Esophagus squamous epithelium (tissue), 5 donors: Measurements from ENCODE around the gene ACSL4. TPM values are rescaled to one million over a fixed set of nuclear protein-coding genes. Genes with fewer than 3 reads are reported as not detected.
A peak's percentile ranks its signal among the peaks of the same experiment; 100 is the strongest.

Experiments
- DNase-seq: peaks from one replicate; lab custom pipeline; 2025; lab: John Stamatoyannopoulos, UW
- H3K27ac ChIP-seq, 4 donors: fragments of 200-600 bp; sonication (generic); one replicate each; pipeline ENCODE4 v1.5.1; 2016 to 2019; ENCODE audit warnings: mild to moderate bottlenecking in 1 of 4
- H3K27me3 ChIP-seq, 4 donors: fragments of 200-600 bp; sonication (generic); 1 replicate in 3 of 4; 2 replicates in 1 of 4; pipeline versions ENCODE4 v1.5.1 to v1.6.0; 2017 to 2021; ENCODE audit warnings: antibody characterized with exemption in 1 of 4
- H3K36me3 ChIP-seq, 3 donors: fragments of 200-600 bp; sonication (generic); one replicate each; pipeline ENCODE4 v1.5.1; 2016 to 2019
- H3K4me1 ChIP-seq, 3 donors: fragments of 200-600 bp; sonication (generic); one replicate each; pipeline ENCODE4 v1.5.1; 2017 to 2019
- H3K4me3 ChIP-seq, 4 donors: fragments of 200-600 bp; sonication (generic); 1 replicate in 3 of 4; 2 replicates in 1 of 4; pipeline ENCODE4 v1.5.1; 2016 to 2019; ENCODE audit warnings: mild to moderate bottlenecking in 2 of 4, moderate library complexity in 1 of 4
- H3K9me3 ChIP-seq, 3 donors: fragments of 200-600 bp; sonication (generic); one replicate each; pipeline ENCODE4 v1.5.1; 2016 to 2019
- POLR2A ChIP-seq, 4 donors: fragments of 450-650 bp; IDR thresholded peaks; one replicate each; pipeline ENCODE4 v1.6.1; 2017; ENCODE audit warnings: antibody characterized with exemption in 4 of 4, mild to moderate bottlenecking in 4 of 4, moderate library complexity in 3 of 4
- WGBS, 2 donors: methylation state at CpG; one replicate each; pipeline ENCODE4 v1.1.5; 2018; 5-methylcytosine and 5-hydroxymethylcytosine counted together
- intact Hi-C: fragments of 100-400 bp; cut with DNase I; formaldehyde crosslinking; loops from one replicate; pipeline ENCODE4 v1.15.0; 2022
- total RNA-seq, 4 donors: library from RNA; depleted of rRNA; stranded (reverse); fragments of >200 nt; gene quantifications; one replicate each; pipeline ENCODE4 v1.1.0, GENCODE V29; 2016
- TF ChIP-seq, protein P1 (sequence below), 6 experiments: fragments of 450-650 bp in 4 of 6; fragments of 200-600 bp in 2 of 6; sonication (generic) in 2 of 6; IDR thresholded peaks; one replicate each; pipeline ENCODE4 v1.5.1; 2016 to 2019; ENCODE audit warnings: antibody characterized with exemption in 6 of 6, mild to moderate bottlenecking in 4 of 6, moderate library complexity in 4 of 6
- donor health status: DM: yes; HTN: yes; CAD: no.

The ACSL4 gene
- total RNA-seq, 4 donors from 2014 or later: 11.6 to 48.1 (median 33.4) TPM

DNA sequence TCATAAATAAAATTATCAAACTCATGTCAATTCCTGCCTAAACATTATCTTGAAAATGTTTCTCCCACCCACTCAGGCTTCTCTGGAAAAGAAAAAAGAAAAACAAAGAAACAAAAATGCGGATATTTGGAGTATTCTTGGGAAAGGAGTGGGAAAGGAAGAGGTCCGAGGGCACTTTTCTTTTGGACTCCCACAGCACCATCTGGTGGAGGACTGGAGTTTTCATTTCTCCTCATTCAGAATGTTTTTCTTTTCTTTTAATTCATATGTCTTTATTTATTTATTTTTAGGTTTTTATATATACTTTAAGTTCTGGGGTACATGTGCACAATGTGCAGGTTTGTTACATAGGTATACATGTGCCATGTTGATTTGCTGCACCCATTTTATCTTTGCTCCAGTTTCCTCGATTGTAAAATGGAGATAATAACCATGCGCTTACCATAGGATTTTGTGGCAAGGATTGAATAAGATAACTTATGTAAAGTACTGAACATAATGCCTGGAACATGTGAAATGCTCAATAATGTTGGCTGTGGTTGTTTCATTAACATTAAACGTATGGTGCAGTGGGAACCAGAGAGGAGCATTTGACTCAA is 100.1 kb downstream of the ACSL4 start:
- DNase-seq: no peak
- Histone ChIP-seq H3K4me1 (no peaks in the 10 kb centered on the region), H3K27me3 (no peaks in the 10 kb centered on the region), H3K27ac (no peak overlapping the region), H3K4me3 (no peak overlapping the region), H3K36me3 (no peaks in the 10 kb centered on the region), H3K9me3 (no peaks in the 10 kb centered on the region)
- 40 to 45% methylated on average over 5 of the region's 5 CpGs for WGBS, 2 donors
- no peak for TF ChIP-seq POLR2A (IDR thresholded peaks at IDR 0.05)
- TF ChIP-seq, protein P1, sequence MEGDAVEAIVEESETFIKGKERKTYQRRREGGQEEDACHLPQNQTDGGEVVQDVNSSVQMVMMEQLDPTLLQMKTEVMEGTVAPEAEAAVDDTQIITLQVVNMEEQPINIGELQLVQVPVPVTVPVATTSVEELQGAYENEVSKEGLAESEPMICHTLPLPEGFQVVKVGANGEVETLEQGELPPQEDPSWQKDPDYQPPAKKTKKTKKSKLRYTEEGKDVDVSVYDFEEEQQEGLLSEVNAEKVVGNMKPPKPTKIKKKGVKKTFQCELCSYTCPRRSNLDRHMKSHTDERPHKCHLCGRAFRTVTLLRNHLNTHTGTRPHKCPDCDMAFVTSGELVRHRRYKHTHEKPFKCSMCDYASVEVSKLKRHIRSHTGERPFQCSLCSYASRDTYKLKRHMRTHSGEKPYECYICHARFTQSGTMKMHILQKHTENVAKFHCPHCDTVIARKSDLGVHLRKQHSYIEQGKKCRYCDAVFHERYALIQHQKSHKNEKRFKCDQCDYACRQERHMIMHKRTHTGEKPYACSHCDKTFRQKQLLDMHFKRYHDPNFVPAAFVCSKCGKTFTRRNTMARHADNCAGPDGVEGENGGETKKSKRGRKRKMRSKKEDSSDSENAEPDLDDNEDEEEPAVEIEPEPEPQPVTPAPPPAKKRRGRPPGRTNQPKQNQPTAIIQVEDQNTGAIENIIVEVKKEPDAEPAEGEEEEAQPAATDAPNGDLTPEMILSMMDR (IDR thresholded peaks at IDR 0.05): peak in 4 of 6 experiments; percentile 35 to 54 (median 44)
- intact Hi-C loops: loop anchor here (10.0 kb wide), 1 partner anchor 148 kb away; the partner anchor contains the start of gene GUCY2F

DNA sequence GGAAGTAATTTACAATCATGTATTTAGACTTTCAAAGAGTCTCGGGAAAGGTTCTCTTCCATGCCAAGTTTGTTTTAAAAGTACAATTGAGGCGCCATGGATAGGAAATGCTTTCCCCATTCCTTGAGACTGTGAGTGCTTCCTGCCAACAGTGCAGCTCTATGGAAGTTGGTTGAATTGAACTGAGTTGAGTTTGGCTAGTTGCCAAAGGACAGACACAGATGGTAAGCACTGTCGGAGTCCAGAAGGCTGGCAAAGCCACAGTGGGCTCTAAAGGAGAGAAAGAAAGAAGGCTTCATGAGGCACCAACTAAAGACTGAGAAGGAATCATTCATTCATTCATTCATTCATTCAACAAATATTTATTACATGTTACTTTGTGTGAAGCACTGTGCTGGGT is 103.7 kb downstream of the ACSL4 start:
- Histone ChIP-seq H3K4me3 (no peak overlapping the region), H3K27me3 (no peaks in the 10 kb centered on the region), H3K4me1 (peaks cover 0 to 8% (median 0%) of the 10 kb centered on the region in 3 donors), H3K36me3 (no peaks in the 10 kb centered on the region), H3K9me3 (no peaks in the 10 kb centered on the region), H3K27ac (no peak overlapping the region)
- WGBS, 2 donors: 59 to 62% methylated on average over 3 of the region's 3 CpGs
- no peak for DNase-seq
- intact Hi-C loops: no loop called here
- TF ChIP-seq, protein P1 (IDR thresholded peaks at IDR 0.05): no peak
- no peak for TF ChIP-seq POLR2A (IDR thresholded peaks at IDR 0.05)

DNA sequence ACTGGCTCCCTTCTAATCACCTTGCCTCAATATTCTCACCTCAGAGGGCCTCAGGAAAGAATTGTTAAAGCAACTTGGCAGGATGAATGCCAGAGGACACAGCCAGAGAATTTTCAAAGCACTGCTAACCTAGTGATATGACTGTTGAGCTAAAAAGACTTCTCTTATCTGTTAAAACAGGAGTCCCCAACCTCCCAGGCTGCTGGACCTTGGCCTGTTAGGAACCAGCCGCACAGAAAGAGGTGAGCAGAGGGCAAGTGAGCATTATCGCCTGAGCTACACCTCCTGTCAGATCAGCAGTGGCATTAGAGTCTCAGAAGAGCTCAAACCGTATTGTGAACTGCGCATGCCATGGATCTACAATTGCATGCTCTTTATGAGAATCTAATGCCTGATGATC is 106.4 kb downstream of the ACSL4 start:
- Histone ChIP-seq H3K9me3 (no peaks in the 10 kb centered on the region), H3K36me3 (no peaks in the 10 kb centered on the region), H3K27me3 (no peaks in the 10 kb centered on the region), H3K4me3 (no peak overlapping the region), H3K4me1 (peaks cover 0 to 8% (median 0%) of the 10 kb centered on the region in 3 donors), H3K27ac (no peak overlapping the region)
- no peak for TF ChIP-seq POLR2A (IDR thresholded peaks at IDR 0.05)
- TF ChIP-seq, protein P1 (IDR thresholded peaks at IDR 0.05): no peak
- intact Hi-C loops: no loop called here
- no peak for DNase-seq
- 88 to 92% methylated on average over 2 to 4 of the region's 4 CpGs for WGBS, 2 donors

DNA sequence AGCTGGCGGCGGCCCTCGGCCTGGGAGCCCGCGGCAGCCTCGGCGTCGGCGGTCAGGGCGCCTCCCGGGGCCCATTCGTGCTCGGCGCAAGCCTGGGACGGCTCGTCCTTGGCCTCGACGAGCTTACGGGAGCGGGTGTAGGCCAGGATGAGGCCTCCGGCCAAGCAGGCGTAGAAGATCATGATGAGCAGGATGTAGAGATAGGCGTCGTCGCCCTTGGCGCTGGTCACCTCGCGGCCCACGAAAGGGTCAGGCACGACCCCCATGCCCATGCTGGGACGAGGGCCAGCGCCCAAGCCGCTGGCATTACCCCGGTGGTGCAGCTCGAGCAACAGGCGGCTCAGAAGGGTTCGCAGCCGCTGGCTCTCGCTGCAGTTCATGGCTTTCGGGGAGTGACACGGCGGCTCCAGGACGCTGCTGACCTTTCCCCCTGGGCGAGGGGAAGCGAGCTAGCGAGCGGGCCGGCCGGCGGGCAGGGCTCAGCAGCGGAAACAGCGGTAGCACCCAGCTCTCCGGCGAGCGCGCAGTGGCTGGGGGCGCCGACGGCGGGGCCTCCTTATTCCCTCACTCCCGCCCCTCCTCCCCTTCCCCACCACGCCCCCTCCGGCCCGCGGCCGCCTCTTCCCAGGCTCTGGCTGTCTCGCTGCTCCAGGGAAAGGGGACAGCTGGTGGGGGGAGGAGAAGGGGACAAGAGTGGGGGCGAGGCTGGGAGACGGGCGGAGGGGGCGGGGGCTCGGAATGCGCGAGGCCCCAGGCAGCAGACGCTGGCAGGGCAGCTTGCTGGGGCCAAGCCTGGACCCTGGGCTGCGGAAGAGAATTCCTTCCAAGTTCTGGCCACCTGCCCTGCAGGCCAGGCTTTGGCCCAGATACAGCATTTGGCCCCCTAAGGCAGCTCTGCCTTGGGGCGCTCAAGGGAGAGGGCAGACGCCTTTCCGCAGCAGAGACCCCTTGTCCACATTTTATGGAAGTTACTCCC is 108.1 kb downstream of the ACSL4 start, which contains the start of gene KCNE5:
KCNE5 (minus strand) TSS at position 532 of the 976 bp plus-strand sequence; CDS start at position 380, 152 bp downstream.
- Histone ChIP-seq H3K27me3 (no peaks in the 10 kb centered on the region), H3K4me3 (peak within 1 kb of the TSS in 3 of 4 donors; percentile 16 to 33 (median 32)), H3K36me3 (no peaks in the 10 kb centered on the region), H3K9me3 (no peaks in the 10 kb centered on the region), H3K4me1 (peaks cover 0 to 8% (median 0%) of the 10 kb centered on the region in 3 donors), H3K27ac (no peak within 1 kb of the TSS)
- no peak for DNase-seq
- TF ChIP-seq, protein P1 (IDR thresholded peaks at IDR 0.05): no peak
- no peak for TF ChIP-seq POLR2A (IDR thresholded peaks at IDR 0.05)
- 79 to 80% methylated on average over 2 to 5 of the region's 79 CpGs for WGBS, 2 donors
- intact Hi-C loops: no loop called here
